K562 (cell line): ENCODE measurements around the gene GLE1. TPM values are rescaled to one million over a fixed set of nuclear protein-coding genes. Genes with fewer than 3 reads are reported as not detected.

Experiments used
- ATAC-seq: fragments of 200-7000 bp; cut with Tn5 transposase; 3 replicates; pipeline ENCODE4 v1.9.1; 2020; ENCODE audit warnings: moderate library complexity
- BruUV-seq: library from RNA; stranded (reverse); fragments of 400-500 nt; replicated peaks from 2 replicates; lab custom pipeline; 2021; lab: Mats Ljungman, UMichigan
- CTCF ChIA-PET: fragments of 300-600 bp; formaldehyde crosslinking; extraction: SDS; loops from one replicate; lab custom pipeline; 2021; ENCODE audit warnings: low intra/inter-chr PET ratio; lab: Yijun Ruan, JAX
- POLR2A ChIA-PET: fragments of 300-600, 350-650 bp; sonication (Branson Sonifier 250); formaldehyde crosslinking; extraction: SDS; loops from one replicate; lab custom pipeline; 2021; ENCODE audit warnings: antibody characterized with exemption, inconsistent platforms; lab: Yijun Ruan, JAX
- DNase-seq, 4 experiments: peaks; one replicate each; pipeline versions ENCODE4 v3.0.0 to v3.0.0-alpha.2; 2011 to 2018; ENCODE audit warnings: low spot score in 3 of 4, mixed read lengths in 3 of 4; ENCODE audit errors: extremely low read depth in 1 of 4
- FAIRE-seq: peaks from 2 replicates; lab custom pipeline; 2011; peaks lifted over from hg19 to GRCh38; lab: Jason Lieb, UNC
- H2AFZ ChIP-seq: 2 replicates; pipeline ENCODE4 v1.6.0; 2011; ENCODE audit warnings: low read depth, low read length, control low read depth, inconsistent platforms
- H3K27ac ChIP-seq: fragments of 200-600 bp; 3 replicates; pipeline ENCODE4 v1.8.0; 2011; ENCODE audit warnings: low read depth, mild to moderate bottlenecking, control low read depth, inconsistent platforms, low read length, moderate library complexity, mixed read lengths; ENCODE audit errors: extremely low read depth
- H3K27me3 ChIP-seq, 2 experiments: fragments of 300-600 bp in 1 of 2; 2 replicates in 1 of 2; 3 replicates in 1 of 2; pipeline versions ENCODE4 v1.6.0 to v1.8.0; 2011; ENCODE audit warnings: inconsistent platforms in 2 of 2, low read length in 2 of 2, mild to moderate bottlenecking in 1 of 2, mixed read lengths in 1 of 2, moderate library complexity in 1 of 2; ENCODE audit not compliant: control insufficient read depth in 2 of 2, insufficient read depth in 2 of 2
- H3K36me3 ChIP-seq: fragments of 300-600 bp; 3 replicates; pipeline ENCODE4 v1.8.0; 2011; ENCODE audit warnings: mild to moderate bottlenecking, low read length, inconsistent platforms; ENCODE audit not compliant: control insufficient read depth, insufficient read depth
- H3K4me1 ChIP-seq, 2 experiments: fragments of 200-600 bp in 1 of 2; replicated peaks in 1 of 2; 2 replicates in 1 of 2; 3 replicates in 1 of 2; pipeline versions ENCODE4 v1.5.1 to v1.8.0; 2011; ENCODE audit warnings: inconsistent platforms in 2 of 2, low read length in 2 of 2, mild to moderate bottlenecking in 1 of 2, mixed read lengths in 1 of 2, moderate library complexity in 1 of 2; ENCODE audit not compliant: control insufficient read depth in 2 of 2, insufficient read depth in 2 of 2
- H3K4me2 ChIP-seq: 2 replicates; pipeline ENCODE4 v1.6.1; 2011; ENCODE audit warnings: low read length, control low read depth, inconsistent platforms, mixed read lengths; ENCODE audit not compliant: insufficient read depth
- H3K4me3 ChIP-seq: fragments of 200-600 bp; sonication (generic), shearing (Covaris generic); 2 replicates; pipeline ENCODE4 v1.5.1; 2016; ENCODE audit warnings: control low read depth, inconsistent platforms
- H3K79me2 ChIP-seq: fragments of 200-600 bp; 3 replicates; pipeline ENCODE4 v1.8.0; 2011; ENCODE audit warnings: low read length, inconsistent platforms; ENCODE audit not compliant: control insufficient read depth, insufficient read depth
- H3K9ac ChIP-seq, 2 experiments: 2 replicates each; pipeline versions ENCODE4 v1.6.0 to v1.6.1; 2011; ENCODE audit warnings: low read depth in 2 of 2, low read length in 2 of 2, control low read depth in 1 of 2, inconsistent platforms in 1 of 2, mild to moderate bottlenecking in 1 of 2, mixed read lengths in 1 of 2; ENCODE audit not compliant: insufficient read depth in 1 of 2
- H3K9me1 ChIP-seq: one replicate; pipeline ENCODE4 v1.6.0; 2011; ENCODE audit warnings: inconsistent platforms, mild to moderate bottlenecking, low read length, moderate library complexity; ENCODE audit not compliant: control insufficient read depth, insufficient read depth
- H3K9me3 ChIP-seq: replicated peaks from 2 replicates; pipeline ENCODE4 v1.5.1; 2011; ENCODE audit warnings: low read depth, low read length, inconsistent platforms; ENCODE audit not compliant: control insufficient read depth, insufficient read depth
- H4K20me1 ChIP-seq: replicated peaks from 2 replicates; pipeline ENCODE4 v1.6.1; 2011; ENCODE audit warnings: low read length, inconsistent platforms, mixed read lengths; ENCODE audit not compliant: control insufficient read depth, insufficient read depth
- ERF ChIP-seq: fragments of 450-650 bp; formaldehyde crosslinking; IDR thresholded peaks from 2 replicates; pipeline ENCODE4 v1.4.0; 2020; ENCODE audit warnings: mild to moderate bottlenecking, mixed read lengths
- KAT2B ChIP-seq: IDR thresholded peaks from one replicate; pipeline ENCODE4 v1.6.1; 2012; ENCODE audit warnings: low read depth, mild to moderate bottlenecking, control low read depth, inconsistent platforms, low read length, moderate library complexity
- MITF ChIP-seq: IDR thresholded peaks from 2 replicates; pipeline ENCODE4 v1.6.1; 2014; ENCODE audit warnings: antibody characterized with exemption
- RNF219 ChIP-seq: fragments of 250-450 bp; sonication (Bioruptor Pico); IDR thresholded peaks from 2 replicates; pipeline ENCODE4 v1.5.0; 2022; ENCODE audit warnings: mild to moderate bottlenecking
- TRIM24 ChIP-seq, 2 experiments: fragments of 450-650 bp; IDR thresholded peaks; 2 replicates each; pipeline ENCODE4 v1.6.1; 2016
- XRCC4 ChIP-seq: IDR thresholded peaks from one replicate; pipeline ENCODE4 v1.6.1; 2011; ENCODE audit not compliant: insufficient read depth, insufficient read length; ENCODE audit errors: extremely low read depth
- ZNF12 ChIP-seq: sonication (generic); formaldehyde crosslinking; IDR thresholded peaks from 2 replicates; pipeline ENCODE4 v1.4.0; 2020; ENCODE audit warnings: mild to moderate bottlenecking, missing genetic modification reagents
- ZNF140 ChIP-seq: fragments of 250-450 bp; sonication (Bioruptor Pico); IDR thresholded peaks from 2 replicates; pipeline ENCODE4 v1.8.0; 2021; ENCODE audit warnings: moderate library complexity, mild to moderate bottlenecking, inconsistent platforms
- WGBS: fragments of 100-300 bp; shearing (Covaris generic); methylation state at CpG from one replicate; pipeline ENCODE4 v1.1.6; 2016; ENCODE audit warnings: low coverage, mixed read lengths; ENCODE audit not compliant: insufficient coverage; ENCODE audit errors: missing lambda C conversion rate; 5-methylcytosine and 5-hydroxymethylcytosine counted together
- in situ Hi-C: fragments of 300-500 bp; cut with MboI; formaldehyde crosslinking; loops from 4 replicates; pipeline ENCODE4 v1.15.0; 2018; ENCODE audit warnings: inconsistent platforms, mixed read lengths
- intact Hi-C: fragments of 100-400 bp; cut with micrococcal nuclease; formaldehyde crosslinking; loops from 2 replicates; pipeline ENCODE4 v1.14.2; 2022
- polyA plus RNA-seq, 8 experiments: library from polyadenylated mRNA; depleted of rRNA in 4 of 8; stranded (reverse) in 5 of 8; unstranded in 3 of 8; fragments of >200 nt; fragmentation: Nextera tagmentation in 2 of 8; fragmentation: Illumina TruSeq in 1 of 8; extraction: Ambion mirVana in 2 of 8; extraction: Trizol in 1 of 8; gene quantifications; 2 replicates each; pipeline versions ENCODE4 v1.2.1 to v1.2.3, GENCODE V29; 2011 to 2014; ENCODE audit warnings: inconsistent platforms in 1 of 8, missing spikeins in 1 of 8
- total RNA-seq, 7 experiments: library from RNA; depleted of rRNA in 6 of 7; stranded (reverse); fragments of >200 nt in 6 of 7; fragmentation: Illumina TruSeq in 2 of 7; extraction: Trizol in 2 of 7; gene quantifications; 2 replicates each; pipeline versions ENCODE4 v1.2.1 to v1.2.3, GENCODE V29; 2011 to 2021; ENCODE audit warnings: low replicate concordance in 1 of 7
- TF ChIP-seq, protein P1 (sequence below): fragments of 250-450 bp; sonication (Bioruptor Pico); IDR thresholded peaks from 2 replicates; pipeline ENCODE4 v1.8.0; 2022; ENCODE audit warnings: inconsistent platforms

Gene GLE1
- total and polyA plus RNA-seq, 9 of the 15 experiments (the other 6 are each of a cell fraction or from before 2014, with no cell fraction given), result 15.9 to 44.8 (median 37.6) TPM

DNA sequence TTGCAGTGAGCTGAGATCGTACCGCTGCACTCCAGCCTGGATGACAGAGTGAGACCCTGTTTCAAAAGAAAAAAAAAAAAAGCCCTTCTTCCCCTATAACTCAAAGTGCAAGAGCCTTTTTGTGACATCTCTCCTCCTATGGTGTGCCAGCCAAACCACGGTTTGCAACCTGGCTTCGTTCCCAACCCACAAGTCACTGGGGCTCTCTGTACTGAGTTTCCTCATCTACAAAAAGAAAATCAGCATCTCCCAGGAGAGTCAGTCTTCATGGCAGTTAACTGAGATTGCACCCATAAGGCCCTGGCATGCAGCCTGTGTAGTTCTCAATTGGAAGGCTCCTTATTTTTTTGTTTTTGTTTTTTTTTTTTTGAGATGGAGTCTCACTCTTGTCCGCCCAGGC, 34.0 kb upstream of the GLE1 start:
- CTCF ChIA-PET, result no interaction called here
- peaks cover 4 to 7% of the 10 kb centered on the region in 2 experiments; a peak in 4 of 5 replicates for H3K4me1 ChIP-seq
- no peak overlapping the region for H3K27ac ChIP-seq
- DNase-seq, result no peak
- H3K9ac ChIP-seq, result no peak overlapping the region
- no peak overlapping the region for H2AFZ ChIP-seq
- peaks cover 66% of the 10 kb centered on the region for H3K36me3 ChIP-seq
- H3K4me3 ChIP-seq, result no peak overlapping the region
- TF ChIP-seq XRCC4 (no peak), ZNF12 (CRISPR knock-in tag) (no peak), TRIM24 (IDR thresholded peaks at IDR 0.05) (no peak), RNF219 (no peak), ZNF140 (CRISPR knock-in tag) (no peak), KAT2B (no peak), ERF (no peak), MITF (no peak)
- TF ChIP-seq, protein P1, sequence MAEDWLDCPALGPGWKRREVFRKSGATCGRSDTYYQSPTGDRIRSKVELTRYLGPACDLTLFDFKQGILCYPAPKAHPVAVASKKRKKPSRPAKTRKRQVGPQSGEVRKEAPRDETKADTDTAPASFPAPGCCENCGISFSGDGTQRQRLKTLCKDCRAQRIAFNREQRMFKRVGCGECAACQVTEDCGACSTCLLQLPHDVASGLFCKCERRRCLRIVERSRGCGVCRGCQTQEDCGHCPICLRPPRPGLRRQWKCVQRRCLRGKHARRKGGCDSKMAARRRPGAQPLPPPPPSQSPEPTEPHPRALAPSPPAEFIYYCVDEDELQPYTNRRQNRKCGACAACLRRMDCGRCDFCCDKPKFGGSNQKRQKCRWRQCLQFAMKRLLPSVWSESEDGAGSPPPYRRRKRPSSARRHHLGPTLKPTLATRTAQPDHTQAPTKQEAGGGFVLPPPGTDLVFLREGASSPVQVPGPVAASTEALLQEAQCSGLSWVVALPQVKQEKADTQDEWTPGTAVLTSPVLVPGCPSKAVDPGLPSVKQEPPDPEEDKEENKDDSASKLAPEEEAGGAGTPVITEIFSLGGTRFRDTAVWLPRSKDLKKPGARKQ (CRISPR knock-in tag), result no peak
- in situ Hi-C loops, result no loop called here
- intact Hi-C loops, result no loop called here
- POLR2A ChIA-PET, result no interaction called here
- 81% methylated on average over 3 of the region's 5 CpGs for WGBS
- no peak for ATAC-seq
- no peak overlapping the region for H3K4me2 ChIP-seq
- peaks cover 4% of the 10 kb centered on the region for H3K9me1 ChIP-seq
- FAIRE-seq, result no peak
- BruUV-seq, result no TSS peak
- no peaks in the 10 kb centered on the region for H3K27me3 ChIP-seq
- H4K20me1 ChIP-seq, result no peaks in the 10 kb centered on the region; the same call in 1 of the 2 replicates
- no peaks in the 10 kb centered on the region for H3K79me2 ChIP-seq
- no peaks in the 10 kb centered on the region for H3K9me3 ChIP-seq
